HTR-8/SVneo (cell line): Measurements from ENCODE around the gene AFF3.
A peak's percentile ranks its signal among the peaks of the same experiment; 100 is the strongest.
"Not testable (repeated sequence)": the region's sequence is repeated elsewhere in the genome, so short reads cannot be mapped to it uniquely, and the experiment has no call there.

Source experiments
- DNase-seq: peaks from one replicate; pipeline ENCODE4 v3.0.0; 2011; ENCODE audit warnings: low spot score, mixed read lengths; ENCODE audit not compliant: insufficient read length
- FAIRE-seq: peaks from 2 replicates; lab custom pipeline; 2011; peaks lifted over from hg19 to GRCh38; lab: Jason Lieb, UNC

AFF3 gene

DNA sequence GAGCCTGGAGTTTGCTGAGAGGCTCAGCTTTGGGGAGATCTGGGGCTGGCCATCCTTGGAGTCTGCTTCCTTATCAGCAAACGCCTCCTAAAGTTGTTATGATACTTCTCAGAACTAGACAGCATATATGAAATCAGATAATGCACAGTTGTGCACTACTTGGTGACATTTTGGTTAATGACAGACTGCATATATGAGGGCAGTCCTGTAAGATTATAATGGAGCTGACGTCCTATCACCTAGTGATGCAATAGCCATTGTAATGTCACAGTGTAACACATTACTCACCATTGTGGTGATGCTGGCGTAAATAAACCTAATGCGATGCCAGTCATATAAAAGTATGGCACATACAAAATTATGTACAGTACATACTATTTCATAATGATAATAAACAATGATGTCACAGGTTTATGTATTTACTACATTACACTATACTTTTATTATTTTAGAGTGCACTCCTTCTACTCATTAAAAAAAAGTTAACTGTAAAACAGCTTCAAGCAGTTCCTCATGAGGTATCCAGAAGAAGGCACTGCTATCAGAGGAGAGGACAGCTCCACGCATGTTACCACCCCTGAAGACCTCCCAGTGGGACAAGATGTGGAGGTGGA is 354.5 kb downstream of the AFF3 start:
- peak; percentile 31 for FAIRE-seq
- no peak for DNase-seq

DNA sequence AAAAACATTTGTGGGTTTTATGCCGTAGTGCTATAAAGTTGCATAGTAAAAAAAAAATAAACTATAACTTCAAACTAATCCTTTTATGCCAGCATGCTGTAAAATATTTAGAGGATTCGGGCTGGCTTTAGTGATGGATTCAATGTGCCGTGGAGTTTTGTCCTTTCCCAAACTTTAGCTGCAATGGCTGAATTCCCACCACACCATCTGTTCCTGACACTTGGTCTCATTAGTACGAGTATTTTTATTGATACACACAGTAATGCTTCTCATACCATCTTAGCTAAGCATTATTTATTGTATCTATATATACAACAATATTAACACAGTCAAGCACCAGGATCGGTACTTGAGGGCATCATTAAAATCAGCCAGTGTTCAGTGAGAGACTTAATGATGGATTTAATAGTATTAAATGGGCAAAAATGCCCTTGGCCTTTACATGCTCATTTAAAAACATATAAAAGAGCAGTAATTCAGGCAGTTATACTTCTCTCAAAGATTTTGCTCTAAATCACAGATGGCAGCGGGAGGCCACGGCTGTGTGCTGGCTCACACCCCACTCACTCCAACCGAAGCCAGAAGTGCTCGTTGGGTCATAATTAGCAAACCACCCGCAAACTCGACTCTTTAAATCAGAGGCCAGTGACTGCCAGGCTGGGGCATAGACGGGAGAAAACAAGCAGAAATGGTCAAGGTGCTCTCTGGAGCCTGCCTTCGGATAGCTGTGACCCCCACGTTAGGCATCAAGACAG is 355.6 kb downstream of the AFF3 start:
- no peak for DNase-seq
- FAIRE-seq, result no peak

DNA sequence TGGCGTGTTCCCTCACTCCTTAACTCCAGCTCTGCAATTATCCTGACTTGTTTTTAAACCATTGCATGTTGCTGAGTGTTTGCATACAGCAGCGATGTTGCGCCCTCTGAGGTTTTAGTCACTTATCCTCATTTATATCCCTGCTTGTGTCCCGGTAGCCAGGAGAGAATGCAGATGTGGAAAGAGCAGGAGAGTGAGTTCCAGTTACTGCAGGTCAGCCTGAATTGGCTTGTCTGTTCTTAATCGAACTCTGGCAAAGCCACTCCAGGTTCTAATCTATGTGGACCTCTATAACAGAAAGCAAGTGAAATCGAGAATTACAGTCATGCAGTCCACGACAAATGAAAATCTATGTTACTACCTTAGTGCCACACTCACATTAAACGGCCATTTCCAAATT is 357.4 kb downstream of the AFF3 start:
- no peak for FAIRE-seq
- no peak for DNase-seq

DNA sequence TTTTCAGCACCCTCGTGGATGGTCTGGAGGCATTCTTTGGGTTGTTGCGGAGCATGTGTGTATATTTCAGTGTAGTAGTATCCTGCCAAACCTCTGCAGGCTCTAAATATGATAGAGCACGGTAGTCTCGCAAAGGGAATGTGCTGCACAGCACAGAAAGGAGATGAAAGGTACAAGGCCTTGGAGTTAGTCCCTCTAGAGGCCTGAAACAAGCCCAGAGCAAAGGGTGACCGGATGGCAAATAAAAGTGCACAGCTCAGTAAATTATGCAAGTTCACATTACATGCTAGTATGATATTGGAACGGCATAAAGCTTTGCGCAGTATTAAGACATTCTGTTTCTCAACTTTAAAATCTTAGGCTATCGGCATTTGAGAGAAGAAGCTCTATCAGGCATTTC is 358.1 kb downstream of the AFF3 start:
- no peak for FAIRE-seq

DNA sequence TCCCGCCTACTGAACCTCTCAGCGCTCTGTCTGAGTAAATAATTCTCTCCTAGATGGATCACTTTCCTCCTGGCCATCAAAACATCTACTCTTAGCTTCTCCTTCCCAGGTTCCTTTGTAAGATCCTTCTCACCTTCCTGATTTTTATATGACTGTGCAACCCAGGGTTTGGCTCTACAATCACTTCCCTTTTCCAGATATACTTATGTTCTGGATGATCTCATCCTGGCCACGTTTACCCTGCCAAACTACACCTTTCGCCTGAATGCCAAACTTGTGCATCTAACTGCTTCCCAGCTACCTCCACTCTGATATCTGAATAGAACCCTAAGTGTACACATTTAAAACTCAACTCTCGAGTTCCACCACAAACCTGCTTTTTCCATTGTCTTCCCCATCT is 362.1 kb downstream of the AFF3 start:
- DNase-seq, result no peak
- no peak for FAIRE-seq

More for the DNA sequence above, 358.1 kb downstream of the AFF3 start:
- no peak for DNase-seq

DNA sequence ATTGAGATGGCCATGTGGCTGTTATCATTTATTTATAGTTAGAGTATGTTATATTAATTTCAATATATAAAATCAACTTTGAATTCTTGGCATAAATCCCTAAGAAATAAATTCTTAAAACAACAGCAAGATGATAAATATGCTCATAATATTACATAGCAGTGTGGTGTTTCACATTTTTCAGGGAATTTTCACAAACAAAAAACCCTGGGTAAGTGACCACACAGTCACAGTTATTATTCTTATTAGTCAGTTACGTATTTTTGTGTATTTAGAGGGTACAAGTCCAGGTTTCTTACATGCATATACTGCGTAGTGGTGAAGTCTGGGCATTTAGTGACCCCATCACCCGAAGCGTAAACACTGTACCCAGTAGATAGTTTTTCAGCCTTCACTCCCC is 363.1 kb downstream of the AFF3 start:
- FAIRE-seq (no peak), DNase-seq (no peak)

DNA sequence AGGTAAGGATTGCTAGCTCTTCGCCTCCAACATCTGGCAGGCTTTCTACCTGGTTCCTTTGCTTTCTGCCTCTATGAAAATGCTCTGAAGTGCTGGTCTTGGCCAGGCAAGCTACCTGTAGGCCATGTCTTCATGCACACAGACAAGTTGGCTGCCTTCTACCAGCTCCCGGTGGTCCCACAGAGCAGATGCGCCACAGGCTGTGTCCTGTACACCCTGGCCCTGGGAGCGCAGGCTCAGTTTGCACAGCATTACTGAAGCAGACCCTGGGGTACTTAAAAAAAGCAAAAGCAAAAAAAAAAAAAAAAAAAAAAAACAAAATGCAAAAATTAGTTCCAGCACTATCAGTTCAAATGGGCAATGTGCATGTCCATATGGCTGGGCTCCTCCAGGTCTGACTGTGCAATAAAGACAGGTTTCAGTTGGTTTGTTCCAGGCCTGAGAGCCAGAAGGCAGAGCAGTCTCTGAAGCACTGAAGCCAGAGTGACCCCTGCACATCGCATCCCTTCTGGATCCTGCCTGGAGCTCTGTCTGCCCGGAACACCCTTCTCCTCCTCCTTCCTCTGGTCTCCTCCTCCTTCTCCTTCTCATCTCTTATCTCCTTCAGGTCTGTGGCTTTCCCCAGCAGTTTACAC is 364.6 kb downstream of the AFF3 start:
- FAIRE-seq (no peak), DNase-seq (no peak)

DNA sequence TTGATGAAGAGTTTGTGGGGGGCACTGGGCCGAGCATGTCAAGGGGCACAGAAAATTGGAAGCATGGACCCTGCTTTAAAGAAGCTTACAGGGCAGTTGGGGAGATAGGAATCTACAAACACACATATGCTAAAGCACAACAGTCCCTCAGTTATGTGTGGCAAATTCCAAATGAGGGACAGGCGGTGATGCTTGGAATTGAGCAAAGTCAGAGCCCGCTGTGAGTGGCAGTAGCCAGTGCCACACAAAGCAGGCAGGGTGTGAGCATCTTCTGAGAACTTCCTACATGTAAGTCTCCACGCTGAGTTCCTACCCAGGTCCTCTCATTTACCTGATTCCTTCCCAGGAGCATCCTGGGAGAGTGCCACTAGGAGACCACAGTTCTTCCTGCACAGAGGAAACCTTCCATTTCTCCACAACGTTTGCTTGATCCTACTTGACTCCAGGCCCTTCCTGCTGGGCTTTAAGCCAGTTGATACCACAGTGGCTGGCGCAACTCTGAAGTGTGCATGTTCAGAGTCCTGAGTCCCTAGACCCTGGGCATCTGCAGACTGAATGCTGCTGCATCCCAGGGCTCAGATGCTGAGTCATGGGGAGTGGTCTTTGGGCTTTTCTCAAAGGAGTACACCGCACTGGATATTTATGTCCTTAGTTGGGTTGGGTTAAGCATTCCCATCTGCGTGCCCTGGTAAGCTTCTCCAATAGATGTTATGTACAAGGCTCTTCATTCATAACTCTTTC is 365.3 kb downstream of the AFF3 start:
- no peak for FAIRE-seq
- no peak for DNase-seq

DNA sequence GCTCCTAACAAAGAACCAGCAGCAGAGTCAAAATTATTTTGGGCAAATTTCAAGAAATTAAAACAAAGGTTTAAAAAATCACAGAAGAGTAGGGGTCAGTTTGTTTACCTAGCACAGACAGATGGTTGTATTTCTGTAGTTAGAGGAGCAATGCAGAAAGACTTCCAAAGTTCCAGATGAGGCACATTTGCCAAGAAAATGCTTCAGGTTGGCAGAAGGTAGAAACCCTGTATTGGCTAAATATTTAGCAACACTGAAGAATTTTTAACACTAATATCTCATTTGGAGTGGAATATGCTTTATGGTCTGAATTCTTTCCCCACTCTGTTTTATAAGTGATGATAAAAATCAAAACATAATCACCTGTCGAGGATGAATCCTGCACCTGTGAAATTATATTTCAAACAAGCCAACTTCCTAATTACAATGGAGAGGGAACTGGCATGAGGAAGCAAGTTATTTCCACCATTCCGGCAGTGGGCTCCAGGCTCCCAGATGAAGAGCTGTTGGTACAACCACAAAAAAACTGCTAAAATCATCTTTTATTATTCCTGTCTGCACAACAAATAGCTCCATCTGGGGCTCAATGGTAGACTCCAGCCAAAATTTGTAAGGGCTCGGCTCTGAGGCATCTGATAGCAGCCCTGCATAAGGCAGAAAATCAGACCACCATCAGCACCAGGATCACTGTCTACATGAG is 366.0 kb downstream of the AFF3 start:
- no peak for FAIRE-seq
- no peak for DNase-seq

DNA sequence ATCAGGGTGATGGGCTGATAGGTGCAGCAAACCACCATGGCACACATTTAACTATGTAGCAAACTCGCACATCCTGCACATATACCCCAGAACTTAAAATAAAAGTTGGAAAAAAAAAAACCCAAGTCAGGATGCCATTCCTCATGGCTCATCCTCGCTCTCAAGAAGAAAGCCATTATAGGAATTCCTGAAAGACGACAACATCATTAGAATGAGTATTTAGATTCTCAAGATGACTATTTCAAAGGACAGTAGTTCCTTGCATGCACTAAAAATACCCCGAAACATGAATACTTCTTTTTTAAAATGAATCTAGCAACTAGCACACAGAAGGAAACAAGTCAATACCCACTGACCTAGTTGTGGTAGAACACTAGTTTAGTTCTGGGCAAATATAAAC is 366.8 kb downstream of the AFF3 start:
- DNase-seq, result no peak
- no peak for FAIRE-seq

DNA sequence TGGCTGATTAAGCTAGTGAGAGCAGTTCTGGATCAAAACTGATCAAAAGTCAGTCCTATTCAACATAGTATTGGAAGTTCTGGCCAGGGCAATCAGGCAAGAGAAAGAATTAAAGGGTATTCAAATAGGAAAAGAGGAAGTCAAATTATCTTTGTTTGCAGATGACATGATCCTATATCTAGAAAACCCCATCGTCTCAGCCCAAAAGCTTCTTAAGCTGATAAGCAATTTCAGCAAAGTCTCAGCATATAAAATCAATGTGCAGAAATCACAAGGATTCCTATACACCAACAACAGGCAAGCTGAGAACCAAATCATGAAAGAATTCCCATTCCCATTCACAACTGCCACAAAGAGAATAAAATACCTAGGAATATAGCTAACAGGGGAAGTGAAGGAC is 368.7 kb downstream of the AFF3 start:
- not testable (repeated sequence) for FAIRE-seq, DNase-seq

DNA sequence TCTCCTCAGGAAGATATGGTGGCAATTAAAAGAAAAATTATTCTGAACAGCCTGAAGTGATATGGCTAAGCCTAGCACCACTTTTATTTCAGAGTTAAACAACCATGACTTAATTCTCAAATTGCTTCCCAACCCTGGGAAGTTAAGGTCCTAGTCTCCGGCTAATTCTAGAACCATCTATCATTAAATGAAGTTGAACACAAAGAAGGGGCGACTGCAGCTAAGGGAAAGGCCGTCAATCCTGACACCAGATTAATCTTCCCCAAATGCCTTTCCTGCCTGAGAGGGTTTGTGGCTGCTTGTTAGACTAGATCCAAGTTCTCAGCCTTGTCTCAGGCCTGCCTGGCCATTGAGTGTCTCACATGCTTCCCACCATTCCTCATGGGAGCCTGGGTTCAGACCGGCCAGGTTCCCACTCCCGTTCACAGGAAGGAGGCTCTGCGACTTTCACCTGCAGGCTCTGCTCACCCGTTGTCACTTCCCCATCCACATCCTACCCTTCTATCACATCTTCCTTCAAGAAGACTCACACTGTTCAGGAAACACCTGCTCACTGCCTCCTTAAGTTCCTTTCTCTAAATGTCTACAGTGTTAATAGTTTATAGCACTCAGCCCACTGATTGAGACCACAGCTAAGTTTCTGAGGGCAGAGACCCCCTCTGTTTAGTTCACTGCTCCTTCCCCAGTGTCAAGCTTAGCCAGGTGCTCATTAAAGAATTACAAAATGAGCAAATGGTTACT is 369.6 kb downstream of the AFF3 start:
- FAIRE-seq, result no peak

DNA sequence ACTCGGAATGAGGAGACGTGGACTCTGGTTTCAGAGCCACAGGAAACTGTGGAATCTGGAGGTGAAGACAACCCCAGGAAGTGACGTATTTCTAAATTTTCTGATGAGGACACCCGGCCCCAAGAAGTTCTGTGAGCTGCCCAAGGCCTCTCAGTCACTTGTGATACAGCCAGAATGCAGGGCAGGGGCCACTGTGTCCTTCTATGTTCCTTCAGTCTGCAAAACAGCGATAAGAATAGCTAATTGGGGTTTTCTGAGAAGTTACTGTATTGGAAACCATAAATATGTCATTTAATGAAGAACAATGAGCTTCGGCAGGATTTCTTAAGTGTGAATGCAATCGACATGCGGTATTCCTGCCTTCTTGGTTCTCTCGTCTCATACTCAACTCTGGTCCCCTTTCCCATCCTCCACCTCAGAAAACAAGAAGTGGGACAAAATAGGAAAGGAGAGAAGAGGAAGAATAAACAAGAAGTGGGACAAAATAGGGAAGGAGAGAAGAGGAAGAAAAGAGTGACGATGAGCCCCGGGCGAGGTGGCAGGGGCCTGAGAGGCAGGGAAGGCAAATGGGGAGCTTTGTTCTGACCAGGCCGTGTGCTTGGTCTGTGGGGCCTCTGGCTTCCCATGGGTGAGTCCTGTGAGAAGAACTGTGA is 370.6 kb downstream of the AFF3 start:
- no peak for FAIRE-seq
- DNase-seq, result no peak

More for the DNA sequence above, 369.6 kb downstream of the AFF3 start:
- no peak for DNase-seq

DNA sequence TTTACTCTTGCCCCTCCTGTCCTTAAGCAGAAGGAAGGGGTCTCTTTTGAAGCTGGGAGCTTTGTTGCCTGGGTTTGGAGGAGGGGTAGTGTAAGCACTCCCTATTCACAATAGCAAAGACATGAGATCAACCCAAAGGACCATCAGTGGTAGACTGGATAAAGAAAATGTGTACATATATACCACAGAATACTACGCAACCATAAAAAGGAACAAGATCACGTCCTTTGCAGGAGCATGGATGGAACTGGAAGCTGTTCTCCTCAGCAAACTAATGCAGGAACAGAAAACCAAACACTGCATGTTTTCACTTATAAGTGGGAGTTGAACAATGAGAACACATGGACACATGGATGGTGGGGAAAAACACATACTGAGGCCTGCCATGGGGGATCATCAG is 371.5 kb downstream of the AFF3 start:
- no peak for FAIRE-seq
- no peak for DNase-seq

DNA sequence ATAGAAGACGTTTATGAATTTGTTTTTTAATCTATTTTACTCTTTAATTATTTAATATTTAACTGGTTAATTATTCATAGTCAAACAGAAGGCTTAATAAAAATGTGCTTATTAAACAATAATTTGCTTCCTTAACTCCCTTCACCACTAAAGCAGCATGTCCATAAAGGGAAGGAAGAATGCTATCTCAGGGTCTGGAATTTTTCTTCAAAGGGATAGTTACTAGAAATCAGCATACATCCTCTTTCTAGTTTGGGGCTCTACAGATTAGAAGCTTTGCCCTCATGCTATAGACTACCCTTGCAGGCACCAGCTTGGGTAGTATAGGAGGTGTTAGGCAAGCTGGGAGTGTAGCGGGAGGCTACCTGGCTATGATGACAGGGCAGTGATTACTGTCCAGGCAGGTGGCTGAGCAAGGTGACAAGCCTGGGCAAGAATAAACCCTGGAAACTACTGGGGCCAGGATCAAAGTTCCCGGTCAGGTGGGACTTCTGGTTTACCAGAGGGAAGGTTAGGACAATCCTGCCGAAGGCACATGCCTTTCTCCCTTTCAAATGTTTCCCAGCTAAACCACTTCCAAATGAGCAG is 376.6 kb downstream of the AFF3 start:
- no peak for DNase-seq

DNA sequence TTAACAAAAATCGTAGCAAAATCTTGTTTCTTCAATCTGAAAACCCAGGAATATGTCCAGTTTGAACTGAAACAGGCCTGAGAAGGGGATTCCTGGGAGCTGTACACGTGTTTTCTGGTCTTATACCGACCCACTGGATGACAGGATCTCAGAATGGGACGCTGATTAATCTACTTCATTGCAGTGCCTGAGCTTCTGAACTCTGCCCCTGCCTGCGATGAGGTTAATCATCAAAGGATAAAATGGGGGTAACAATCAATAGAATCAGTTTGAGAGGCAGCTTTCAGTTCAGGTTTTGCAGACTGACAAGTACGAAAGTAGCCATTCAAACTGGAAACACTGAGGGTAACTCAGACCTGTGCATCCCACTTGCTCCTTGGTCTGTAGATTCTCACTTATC is 378.6 kb downstream of the AFF3 start:
- DNase-seq (no peak), FAIRE-seq (no peak)

More for the DNA sequence above, 376.6 kb downstream of the AFF3 start:
- FAIRE-seq, result no peak

DNA sequence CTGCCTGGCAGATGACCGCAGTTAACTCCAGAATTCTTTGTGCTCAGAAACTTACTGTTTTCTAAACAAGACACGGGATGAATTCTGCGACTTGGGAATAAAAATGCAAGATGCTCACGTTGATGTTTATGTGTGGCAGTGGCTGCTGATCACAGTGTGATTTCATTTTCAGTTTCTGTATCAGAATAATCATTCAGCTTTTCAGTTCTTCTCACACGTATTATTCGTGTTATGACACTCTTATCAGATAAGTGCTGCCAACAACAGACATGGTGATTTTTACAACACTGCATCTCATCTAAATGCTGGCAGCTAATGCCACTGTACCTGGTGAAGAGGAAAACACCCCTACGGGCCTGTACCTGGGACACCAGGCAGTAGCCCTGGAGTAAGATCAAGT is 379.7 kb downstream of the AFF3 start:
- no peak for FAIRE-seq
- DNase-seq, result no peak

DNA sequence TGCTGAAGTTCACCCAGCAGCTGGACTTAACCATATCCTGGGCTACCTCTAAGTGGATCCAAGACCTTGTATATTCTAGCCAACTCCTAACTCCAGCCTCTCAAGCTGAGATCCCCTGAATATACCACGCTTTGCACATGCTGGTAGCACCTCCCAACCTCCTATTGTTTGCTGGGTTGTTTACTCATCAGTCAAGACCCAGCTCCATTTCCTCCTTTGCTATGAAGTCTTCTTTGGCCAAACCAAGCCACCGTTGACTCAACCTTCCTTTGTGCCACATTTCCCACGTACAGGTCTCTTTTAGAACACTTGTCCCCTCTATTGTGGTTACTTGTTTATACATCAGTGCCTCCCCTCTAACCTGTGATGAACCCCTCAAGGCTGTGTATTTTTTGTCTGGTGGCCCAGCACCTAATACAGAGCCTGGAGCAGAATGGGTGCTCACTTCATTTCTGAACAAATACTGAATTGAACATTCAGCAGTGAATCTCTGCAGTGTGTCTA is 384.7 kb downstream of the AFF3 start:
- FAIRE-seq (no peak), DNase-seq (no peak)

DNA sequence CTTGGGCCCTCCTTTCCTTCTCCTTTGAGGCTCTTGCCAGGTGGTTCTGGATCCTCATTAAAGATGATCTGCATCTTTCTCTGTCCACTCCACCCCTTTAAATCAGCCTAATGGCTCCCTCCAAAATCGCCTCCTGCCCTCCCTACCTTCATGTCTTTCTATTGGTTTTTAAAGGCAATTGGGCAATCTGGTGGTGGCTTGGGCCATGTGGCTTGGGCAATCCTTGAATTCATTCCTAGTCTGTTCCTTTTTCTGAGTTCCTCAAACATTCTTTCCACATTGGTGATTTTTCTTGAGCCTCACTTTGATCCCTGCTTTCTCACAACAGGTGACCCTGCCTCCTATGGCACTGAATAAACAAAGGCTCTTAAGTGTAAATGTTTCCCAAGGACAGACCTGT is 386.3 kb downstream of the AFF3 start:
- DNase-seq (no peak), FAIRE-seq (no peak)
